A673 (cell line): ENCODE data around the gene WDR62.

Experiments used
- EZH2 ChIP-seq: fragments of 200-600 bp; sonication (generic); IDR thresholded peaks from 2 replicates; pipeline ENCODE4 v1.6.1; 2017; ENCODE audit warnings: borderline replicate concordance, low read depth, mild to moderate bottlenecking, mixed read lengths, antibody characterized with exemption, low read length; ENCODE audit not compliant: poor library complexity, severe bottlenecking
- TF ChIP-seq, protein P1 (sequence below): fragments of 300-800, 200-600 bp; sonication (generic); conservative IDR thresholded peaks from 2 replicates; pipeline ENCODE4 v1.5.1; 2017; ENCODE audit warnings: low read depth, mild to moderate bottlenecking, antibody characterized with exemption, low read length, moderate library complexity, mixed read lengths

DNA sequence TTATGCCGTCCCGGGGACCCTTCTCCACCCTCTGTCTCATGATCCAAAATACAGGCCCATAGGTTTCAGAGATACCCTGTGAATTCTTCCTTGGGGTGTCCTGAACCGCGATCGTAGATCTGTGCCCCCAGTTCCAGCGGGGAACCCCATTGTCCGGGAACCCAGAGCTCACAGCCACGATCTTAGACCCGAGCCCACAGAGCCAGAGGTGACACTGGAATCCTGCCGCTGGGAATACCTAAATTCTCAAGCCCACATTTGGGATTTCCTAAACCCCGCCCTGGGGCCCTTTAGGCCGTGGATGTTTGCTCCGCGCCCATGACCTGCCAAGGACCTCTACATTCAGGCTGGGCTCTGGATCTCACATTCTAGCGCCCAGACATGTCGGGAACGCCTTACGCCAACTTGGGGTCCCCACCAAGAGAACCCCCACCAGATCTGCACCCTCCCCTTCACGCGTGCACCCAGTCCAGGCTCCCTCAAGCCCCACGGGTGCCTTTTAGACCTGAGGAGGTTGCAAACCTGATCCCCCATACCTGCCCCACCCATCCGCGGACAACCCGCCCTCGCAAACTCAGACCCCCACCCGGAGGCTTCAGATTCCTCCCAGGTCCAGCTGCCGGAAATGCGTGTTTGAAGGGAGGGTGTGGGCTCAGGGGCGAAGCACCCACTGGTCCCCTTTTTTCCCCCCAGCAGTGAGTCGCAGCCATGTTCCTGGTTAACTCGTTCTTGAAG lies 85.8 kb downstream of the WDR62 start:
- TF ChIP-seq, protein P1, sequence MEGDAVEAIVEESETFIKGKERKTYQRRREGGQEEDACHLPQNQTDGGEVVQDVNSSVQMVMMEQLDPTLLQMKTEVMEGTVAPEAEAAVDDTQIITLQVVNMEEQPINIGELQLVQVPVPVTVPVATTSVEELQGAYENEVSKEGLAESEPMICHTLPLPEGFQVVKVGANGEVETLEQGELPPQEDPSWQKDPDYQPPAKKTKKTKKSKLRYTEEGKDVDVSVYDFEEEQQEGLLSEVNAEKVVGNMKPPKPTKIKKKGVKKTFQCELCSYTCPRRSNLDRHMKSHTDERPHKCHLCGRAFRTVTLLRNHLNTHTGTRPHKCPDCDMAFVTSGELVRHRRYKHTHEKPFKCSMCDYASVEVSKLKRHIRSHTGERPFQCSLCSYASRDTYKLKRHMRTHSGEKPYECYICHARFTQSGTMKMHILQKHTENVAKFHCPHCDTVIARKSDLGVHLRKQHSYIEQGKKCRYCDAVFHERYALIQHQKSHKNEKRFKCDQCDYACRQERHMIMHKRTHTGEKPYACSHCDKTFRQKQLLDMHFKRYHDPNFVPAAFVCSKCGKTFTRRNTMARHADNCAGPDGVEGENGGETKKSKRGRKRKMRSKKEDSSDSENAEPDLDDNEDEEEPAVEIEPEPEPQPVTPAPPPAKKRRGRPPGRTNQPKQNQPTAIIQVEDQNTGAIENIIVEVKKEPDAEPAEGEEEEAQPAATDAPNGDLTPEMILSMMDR: no peak
- TF ChIP-seq EZH2: no peak
